Ectodermal cell (in vitro differentiated cells): Measurements from ENCODE around the gene RAPGEF4.

ENCODE experiments used
- H3K27ac ChIP-seq: 2 replicates; pipeline ENCODE4 v1.7.0; 2013; ENCODE audit warnings: mild to moderate bottlenecking, low read depth, low read length; ENCODE audit not compliant: insufficient read depth, poor library complexity, severe bottlenecking
- H3K27me3 ChIP-seq: 2 replicates; pipeline ENCODE4 v1.7.0; 2013; ENCODE audit warnings: mild to moderate bottlenecking, low read length; ENCODE audit not compliant: insufficient read depth, control insufficient read depth, poor library complexity, severe bottlenecking
- H3K36me3 ChIP-seq: one replicate; pipeline ENCODE4 v1.7.0; 2013; ENCODE audit warnings: low read length; ENCODE audit not compliant: control insufficient read depth, insufficient read depth
- H3K4me1 ChIP-seq: one replicate; pipeline ENCODE4 v1.7.0; 2013; ENCODE audit warnings: low read length; ENCODE audit not compliant: control insufficient read depth, insufficient read depth
- H3K4me3 ChIP-seq: 2 replicates; pipeline ENCODE4 v1.7.0; 2013; ENCODE audit warnings: low read depth, low read length, control low read depth; ENCODE audit not compliant: insufficient read depth
- H3K9me3 ChIP-seq: 2 replicates; pipeline ENCODE4 v1.7.0; 2013; ENCODE audit warnings: mild to moderate bottlenecking, low read length, moderate library complexity; ENCODE audit not compliant: control insufficient read depth
- WGBS, 2 experiments: methylation state at CpG; one replicate each; pipeline ENCODE4 v1.1.7; 2013; ENCODE audit warnings: missing lambda C conversion rate in 2 of 2; 5-methylcytosine and 5-hydroxymethylcytosine counted together

Gene RAPGEF4

DNA sequence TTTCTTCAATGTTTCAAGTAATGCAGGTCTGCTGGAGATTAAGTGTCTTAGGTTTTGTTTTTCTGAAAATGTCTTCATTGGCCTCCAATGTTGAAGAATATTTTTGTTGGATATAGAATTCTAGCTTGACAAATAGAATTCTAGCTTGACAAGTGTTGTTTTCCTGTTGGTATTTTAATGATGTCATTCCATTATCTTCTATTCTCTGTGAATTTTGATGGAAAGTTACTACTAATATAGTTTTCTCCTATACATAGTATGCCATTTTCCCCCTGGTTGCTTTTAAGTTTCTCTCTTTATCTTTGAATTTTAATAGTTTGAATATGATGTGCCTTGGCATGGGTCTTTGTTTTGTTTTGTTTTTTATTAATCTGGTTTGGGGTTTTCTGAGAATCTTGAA is 119.9 kb downstream of the RAPGEF4 start:
- Histone ChIP-seq H3K27ac (no peak overlapping the region), H3K36me3 (no peaks in the 10 kb centered on the region), H3K4me3 (no peak overlapping the region), H3K9me3 (no peaks in the 10 kb centered on the region), H3K4me1 (no peaks in the 10 kb centered on the region), H3K27me3 (no peaks in the 10 kb centered on the region)

DNA sequence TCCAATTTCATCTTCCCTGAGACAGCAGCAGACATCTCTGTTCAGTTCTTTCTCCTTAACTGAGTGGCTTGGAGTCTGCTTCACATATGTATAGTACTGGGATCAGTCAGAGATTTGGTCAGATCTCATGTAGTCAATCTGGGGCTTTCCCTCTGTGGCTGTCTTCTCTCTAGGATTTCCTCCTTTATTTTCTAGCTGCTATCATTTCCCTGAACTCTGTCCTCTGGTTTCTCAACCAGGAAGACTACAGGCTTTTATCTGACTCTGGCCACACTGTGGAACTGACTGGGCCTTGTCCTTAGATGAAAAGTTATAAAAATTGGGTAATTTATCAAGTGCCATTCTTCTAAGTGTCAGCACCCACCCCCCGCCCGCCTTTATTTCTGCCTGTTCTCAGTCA is 121.0 kb downstream of the RAPGEF4 start:
- WGBS, 2 experiments: 100% methylated on average over 2 of the region's 2 CpGs; no CpG with 5 or more reads in 1 of the 2 experiments
- no peaks in the 10 kb centered on the region for H3K27me3 ChIP-seq
- no peaks in the 10 kb centered on the region for H3K9me3 ChIP-seq
- H3K27ac ChIP-seq: no peak overlapping the region
- no peaks in the 10 kb centered on the region for H3K4me1 ChIP-seq
- no peaks in the 10 kb centered on the region for H3K36me3 ChIP-seq
- no peak overlapping the region for H3K4me3 ChIP-seq

DNA sequence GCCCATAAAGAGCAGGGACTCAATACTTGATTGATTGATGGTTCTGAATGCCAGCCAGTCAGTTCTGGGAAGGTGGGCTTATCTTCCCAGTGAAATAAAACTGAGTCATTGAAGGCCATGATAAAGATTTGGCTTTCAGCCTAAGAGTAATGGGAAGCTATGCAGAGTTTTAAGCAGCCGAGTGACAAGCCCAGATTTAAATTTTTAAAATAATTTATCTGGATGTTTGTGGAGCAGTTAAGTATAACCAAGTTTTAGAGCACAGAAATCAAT is 122.8 kb downstream of the RAPGEF4 start:
- WGBS, 2 experiments: 94 to 100% methylated on average over 1 of the region's 1 CpG
- no peaks in the 10 kb centered on the region for H3K9me3 ChIP-seq
- no peak overlapping the region for H3K27ac ChIP-seq
- H3K4me3 ChIP-seq: no peak overlapping the region
- H3K4me1 ChIP-seq: no peaks in the 10 kb centered on the region
- no peaks in the 10 kb centered on the region for H3K27me3 ChIP-seq
- no peaks in the 10 kb centered on the region for H3K36me3 ChIP-seq

DNA sequence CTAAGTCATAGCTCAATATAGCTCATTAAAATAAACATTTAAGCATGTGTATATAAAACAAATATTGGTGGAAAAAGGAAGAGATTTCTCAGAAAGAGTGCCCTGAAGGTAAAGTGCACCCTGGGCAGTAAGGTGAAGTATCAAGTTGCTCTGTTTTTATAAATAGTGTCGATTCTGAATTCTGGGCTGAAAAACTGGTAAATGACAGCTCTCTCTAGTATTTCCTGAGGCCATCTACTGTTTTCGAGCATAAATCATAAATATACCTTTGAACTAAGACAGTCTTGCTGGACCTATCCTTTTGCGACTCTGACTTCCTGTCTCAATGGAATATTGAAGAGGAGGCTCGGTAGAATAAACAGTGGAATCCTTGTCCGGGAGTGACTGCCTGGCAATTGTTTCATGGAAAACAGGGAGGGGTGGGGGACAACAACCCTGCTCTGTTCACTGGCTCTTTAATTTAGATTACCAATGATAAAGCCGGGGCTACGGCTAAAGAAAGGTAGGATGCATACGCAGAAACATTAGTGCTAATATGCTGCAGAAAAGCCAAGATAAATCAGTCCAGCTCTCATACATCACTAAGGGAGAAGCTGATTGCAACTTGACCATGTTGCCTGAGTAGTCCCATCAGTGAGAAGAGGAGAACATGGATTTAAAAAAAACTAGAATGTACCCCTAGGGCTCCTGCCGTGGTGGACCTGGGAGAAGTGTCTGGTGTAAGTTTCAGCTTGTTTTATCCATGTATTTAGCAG is 124.1 kb downstream of the RAPGEF4 start:
- 92 to 93% methylated on average over 9 of the region's 9 CpGs for WGBS, 2 experiments
- no peaks in the 10 kb centered on the region for H3K27me3 ChIP-seq
- no peaks in the 10 kb centered on the region for H3K4me1 ChIP-seq
- H3K27ac ChIP-seq: no peak overlapping the region
- H3K36me3 ChIP-seq: no peaks in the 10 kb centered on the region
- no peak overlapping the region for H3K4me3 ChIP-seq
- no peaks in the 10 kb centered on the region for H3K9me3 ChIP-seq

DNA sequence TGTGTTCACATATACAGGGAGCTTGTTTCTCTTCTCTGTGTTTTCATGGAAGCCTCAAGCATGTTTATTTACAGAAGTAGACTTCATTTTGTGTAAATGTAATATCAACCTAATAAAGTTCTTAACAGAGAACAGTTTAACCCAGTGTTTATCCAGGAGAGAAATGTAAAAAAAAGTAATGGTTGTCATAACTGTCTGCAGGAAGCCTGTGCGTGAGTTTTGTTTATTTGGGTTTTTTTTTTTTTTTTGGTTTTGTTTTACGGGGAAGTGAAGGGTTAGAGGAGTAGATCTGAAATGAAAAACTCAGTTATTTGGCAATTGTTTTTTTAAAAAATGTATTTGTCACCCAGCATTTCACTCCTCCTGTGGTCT is 124.7 kb downstream of the RAPGEF4 start:
- Histone ChIP-seq H3K9me3 (no peaks in the 10 kb centered on the region), H3K36me3 (no peaks in the 10 kb centered on the region), H3K4me3 (no peak overlapping the region), H3K27ac (no peak overlapping the region), H3K4me1 (no peaks in the 10 kb centered on the region), H3K27me3 (no peaks in the 10 kb centered on the region)
- WGBS, 2 experiments: 95 to 96% methylated on average over 1 to 2 of the region's 2 CpGs

DNA sequence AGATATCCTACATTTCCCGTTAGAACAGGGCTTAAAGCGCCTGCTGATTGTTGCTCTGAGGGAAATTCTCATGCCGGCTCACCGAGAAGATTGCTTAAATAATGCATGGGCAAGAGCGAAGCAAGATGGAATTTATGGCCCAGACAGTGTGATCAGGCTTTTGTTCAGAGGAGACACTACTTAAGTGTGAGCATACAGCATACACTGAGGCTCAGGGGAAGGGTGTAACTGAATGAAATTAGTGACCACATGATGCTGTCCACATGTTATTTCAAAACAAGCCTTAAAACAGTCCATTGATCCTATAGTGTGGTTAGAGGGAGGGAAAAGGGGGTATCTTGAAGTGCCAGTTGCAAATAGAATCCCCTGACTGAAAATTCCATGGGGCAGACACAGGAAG is 125.5 kb downstream of the RAPGEF4 start:
- no peaks in the 10 kb centered on the region for H3K9me3 ChIP-seq
- no peak overlapping the region for H3K4me3 ChIP-seq
- no peaks in the 10 kb centered on the region for H3K36me3 ChIP-seq
- H3K27ac ChIP-seq: no peak overlapping the region
- H3K27me3 ChIP-seq: no peaks in the 10 kb centered on the region
- H3K4me1 ChIP-seq: no peaks in the 10 kb centered on the region
- WGBS, 2 experiments: 92 to 95% methylated on average over 5 of the region's 5 CpGs

DNA sequence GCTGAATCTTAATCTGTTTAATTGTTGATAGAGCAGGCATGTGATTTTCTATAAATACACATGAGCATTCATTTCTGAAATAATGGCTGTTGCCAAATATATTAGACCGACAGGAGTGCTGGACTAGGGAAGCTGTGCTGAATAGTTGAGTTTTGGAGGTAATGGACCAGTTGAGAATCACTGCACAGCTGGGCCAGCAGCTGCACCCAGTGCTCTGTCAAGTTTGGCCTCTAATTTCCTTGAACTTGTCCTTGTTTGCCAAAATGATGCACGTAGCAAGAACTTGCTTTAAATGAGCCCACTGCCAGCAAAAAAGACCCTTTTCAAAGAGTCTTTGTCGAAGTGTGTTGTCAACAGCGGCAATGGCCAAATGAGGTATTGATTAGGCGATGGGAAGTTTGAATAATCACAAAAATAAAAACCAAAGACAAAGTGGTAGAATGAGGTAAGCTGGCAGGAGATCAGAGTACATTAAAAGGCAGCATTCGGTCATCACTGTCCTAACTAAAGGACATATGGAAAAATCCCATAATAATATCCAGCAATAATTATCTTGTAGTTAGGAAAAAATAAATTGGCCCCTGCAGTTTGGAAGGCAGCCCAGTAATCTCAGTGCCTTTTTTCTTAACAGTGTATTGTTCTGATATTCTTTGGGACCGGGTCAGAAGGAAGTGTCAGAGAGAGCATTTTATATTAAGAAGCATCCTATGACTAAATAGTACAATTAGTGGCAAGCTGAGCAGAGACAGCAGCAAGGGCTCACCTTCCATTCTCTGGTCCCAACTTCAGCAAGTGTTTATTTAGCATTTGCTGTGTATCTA is 126.2 kb downstream of the RAPGEF4 start:
- WGBS, 2 experiments: 88 to 95% methylated on average over 5 to 7 of the region's 7 CpGs
- no peaks in the 10 kb centered on the region for H3K9me3 ChIP-seq
- no peak overlapping the region for H3K27ac ChIP-seq
- H3K4me1 ChIP-seq: no peaks in the 10 kb centered on the region
- no peaks in the 10 kb centered on the region for H3K36me3 ChIP-seq
- no peak overlapping the region for H3K4me3 ChIP-seq
- H3K27me3 ChIP-seq: no peaks in the 10 kb centered on the region

DNA sequence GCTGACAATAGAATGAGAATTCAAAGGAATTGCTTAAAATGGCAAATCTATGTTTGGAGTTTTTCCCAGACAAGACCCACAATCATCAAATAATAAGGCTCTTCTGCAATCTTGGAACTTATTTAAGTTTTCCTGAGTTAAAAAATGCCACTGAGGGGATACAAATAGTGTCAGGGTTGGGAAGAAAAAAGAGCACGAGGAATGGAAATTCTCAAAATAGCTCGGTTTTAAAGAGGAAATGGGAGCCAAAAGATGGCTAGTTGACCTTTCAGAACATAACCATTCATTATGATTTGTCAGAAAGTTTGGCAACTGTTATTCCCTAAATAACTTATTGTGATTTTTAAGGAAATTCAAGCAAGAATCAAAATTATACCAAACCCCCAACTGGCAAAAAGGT is 127.7 kb downstream of the RAPGEF4 start:
- Histone ChIP-seq H3K4me1 (no peaks in the 10 kb centered on the region), H3K27me3 (no peaks in the 10 kb centered on the region), H3K4me3 (no peak overlapping the region), H3K9me3 (no peaks in the 10 kb centered on the region), H3K27ac (no peak overlapping the region), H3K36me3 (no peaks in the 10 kb centered on the region)
- WGBS, 2 experiments: 70 to 76% methylated on average over 2 of the region's 2 CpGs

DNA sequence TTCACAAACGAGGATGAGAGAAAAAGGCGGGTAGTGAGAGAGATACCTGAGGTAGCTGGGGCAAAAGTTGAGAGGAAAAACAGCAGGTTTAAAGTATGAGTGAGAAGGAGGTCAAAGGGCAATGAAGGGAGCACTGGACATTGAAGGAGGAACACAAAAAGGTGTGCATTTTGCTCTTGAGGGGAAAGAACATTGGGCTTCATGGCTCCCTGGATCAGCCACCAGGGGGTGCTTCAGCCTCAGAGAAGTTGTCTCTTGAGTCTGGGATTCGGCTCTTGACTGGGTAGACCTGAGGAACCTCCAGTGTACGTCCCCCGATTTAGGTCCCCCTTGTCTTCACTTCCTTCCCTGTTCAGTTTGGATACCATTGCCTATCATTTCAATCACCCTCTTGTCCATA is 128.5 kb downstream of the RAPGEF4 start:
- WGBS, 2 experiments: 60 to 61% methylated on average over 5 of the region's 5 CpGs
- no peak overlapping the region for H3K27ac ChIP-seq

DNA sequence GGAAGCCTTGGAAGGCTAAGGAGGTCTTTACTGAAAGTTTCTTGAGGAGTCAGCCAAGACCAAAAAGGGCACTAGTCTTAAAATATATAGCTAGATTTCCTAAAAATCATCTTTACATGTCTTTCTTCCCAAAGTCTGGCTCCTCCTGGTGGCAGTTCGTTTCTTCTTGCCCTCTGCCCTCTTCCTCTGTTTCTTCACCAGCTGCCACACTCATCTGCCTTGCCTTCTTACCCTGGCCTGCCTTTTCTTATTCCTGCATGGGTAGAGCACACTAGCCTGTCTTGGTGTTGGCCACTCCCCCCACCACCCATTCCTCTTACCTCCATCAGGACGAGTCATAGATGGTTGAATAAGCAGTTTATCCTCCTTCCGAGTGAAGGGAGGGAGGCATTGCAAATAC is 129.8 kb downstream of the RAPGEF4 start:
- H3K9me3 ChIP-seq: no peaks in the 10 kb centered on the region
- no peak overlapping the region for H3K27ac ChIP-seq
- no peaks in the 10 kb centered on the region for H3K36me3 ChIP-seq
- no peak overlapping the region for H3K4me3 ChIP-seq
- WGBS, 2 experiments: 46 to 71% methylated on average over 1 of the region's 3 CpGs
- no peaks in the 10 kb centered on the region for H3K4me1 ChIP-seq
- no peaks in the 10 kb centered on the region for H3K27me3 ChIP-seq

More for the DNA sequence above, 128.5 kb downstream of the RAPGEF4 start:
- H3K9me3 ChIP-seq: no peaks in the 10 kb centered on the region
- no peaks in the 10 kb centered on the region for H3K36me3 ChIP-seq
- no peaks in the 10 kb centered on the region for H3K27me3 ChIP-seq
- no peak overlapping the region for H3K4me3 ChIP-seq
- H3K4me1 ChIP-seq: no peaks in the 10 kb centered on the region
